ENCODE measurements around the gene AFTPH.

The AFTPH gene

GRCh38 chr2:64634345-64635267 lies 110.5 kb downstream of the AFTPH start:
- DNase-seq: no peak

GRCh38 chr2:64635976-64636911 lies 112.1 kb downstream of the AFTPH start:
- DNase-seq: no peak

GRCh38 chr2:64637000-64637635 lies 113.0 kb downstream of the AFTPH start:
- no peak for DNase-seq

GRCh38 chr2:64637931-64638330 lies 113.8 kb downstream of the AFTPH start:
- DNase-seq: no peak

- DNase-seq: no peak
Measured at GRCh38 chr2:64638502-64639120, 114.5 kb downstream of the AFTPH start.

GRCh38 chr2:64639691-64640090 lies 115.6 kb downstream of the AFTPH start:
- DNase-seq: no peak

GRCh38 chr2:64640153-64641044 lies 116.3 kb downstream of the AFTPH start:
- no peak for DNase-seq

GRCh38 chr2:64641599-64641998 lies 117.5 kb downstream of the AFTPH start:
- no peak for DNase-seq
